Astrocyte of the cerebellum (primary cell): ENCODE measurements around the gene ORAI3.

Source experiments
- DNase-seq: peaks from one replicate; pipeline ENCODE4 v3.0.0-alpha.2; 2011; ENCODE audit warnings: low read depth
- H3K4me3 ChIP-seq: 2 replicates; pipeline ENCODE4 v1.5.1; 2011; ENCODE audit warnings: mild to moderate bottlenecking, low read depth, low read length, moderate library complexity
- CTCF ChIP-seq: IDR thresholded peaks from 2 replicates; pipeline ENCODE4 v1.5.1; 2012; ENCODE audit warnings: low read length, low read depth, moderate library complexity, mild to moderate bottlenecking; ENCODE audit errors: missing control alignments
- in situ Hi-C: cut with HindIII; loops from 2 replicates; pipeline ENCODE4 v1.10.0; 2017; ENCODE audit warnings: low sequenced_read_pairs

The ORAI3 gene

DNA sequence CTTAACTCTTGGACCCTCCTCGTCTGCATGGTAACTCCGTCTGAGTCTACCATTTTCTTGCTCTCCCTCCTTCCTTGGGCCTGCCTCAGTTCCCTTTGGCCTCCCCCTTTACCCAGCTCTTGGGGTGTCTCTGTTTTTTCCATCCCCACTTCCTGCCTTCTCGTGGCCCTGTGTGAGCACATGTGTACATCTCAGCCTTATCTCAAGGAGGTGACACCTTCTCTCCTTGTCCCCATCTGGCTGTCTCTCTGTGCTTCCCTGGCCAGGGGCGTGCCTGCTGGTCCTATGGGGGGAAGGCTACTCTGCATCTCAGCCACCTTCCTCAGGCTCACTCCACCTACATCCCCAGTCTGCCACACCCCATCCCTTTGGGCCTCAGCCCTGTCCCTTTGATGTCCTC is 45.9 kb upstream of the ORAI3 start:
- no peak overlapping the region for H3K4me3 ChIP-seq
- DNase-seq: no peak
- TF ChIP-seq CTCF: no peak
- in situ Hi-C loops: no loop called here

GRCh38 chr16:30903596-30903995 is 45.3 kb upstream of the ORAI3 start:
- H3K4me3 ChIP-seq: no peak overlapping the region
- no peak for TF ChIP-seq CTCF
- in situ Hi-C loops: no loop called here
- no peak for DNase-seq

- in situ Hi-C loops: no loop called here
- DNase-seq: no peak
- TF ChIP-seq CTCF: no peak
- no peak overlapping the region for H3K4me3 ChIP-seq
Measured at GRCh38 chr16:30904114-30904780, 44.6 kb upstream of the ORAI3 start.

DNA sequence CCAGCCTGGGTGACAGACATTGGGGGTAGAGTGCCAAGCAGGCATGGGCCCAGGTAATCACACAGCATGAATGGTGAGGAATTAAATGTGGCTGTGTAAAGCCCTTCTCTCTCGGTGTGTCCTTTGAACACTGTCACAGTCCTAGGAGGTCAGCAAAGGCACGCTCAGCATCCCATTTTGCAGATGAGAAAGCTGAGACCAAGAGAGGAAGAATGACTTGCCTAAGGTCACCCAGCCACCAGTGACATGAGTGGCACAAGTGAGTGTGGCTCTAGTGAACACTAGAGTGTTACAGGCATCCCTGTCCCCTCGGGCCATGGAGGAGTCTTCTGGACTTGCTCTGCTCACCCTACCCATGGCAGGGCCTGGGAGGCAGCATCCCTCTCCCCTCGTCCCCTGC is 41.8 kb upstream of the ORAI3 start:
- no peak for TF ChIP-seq CTCF
- no peak for DNase-seq
- in situ Hi-C loops: no loop called here
- H3K4me3 ChIP-seq: no peak overlapping the region

DNA sequence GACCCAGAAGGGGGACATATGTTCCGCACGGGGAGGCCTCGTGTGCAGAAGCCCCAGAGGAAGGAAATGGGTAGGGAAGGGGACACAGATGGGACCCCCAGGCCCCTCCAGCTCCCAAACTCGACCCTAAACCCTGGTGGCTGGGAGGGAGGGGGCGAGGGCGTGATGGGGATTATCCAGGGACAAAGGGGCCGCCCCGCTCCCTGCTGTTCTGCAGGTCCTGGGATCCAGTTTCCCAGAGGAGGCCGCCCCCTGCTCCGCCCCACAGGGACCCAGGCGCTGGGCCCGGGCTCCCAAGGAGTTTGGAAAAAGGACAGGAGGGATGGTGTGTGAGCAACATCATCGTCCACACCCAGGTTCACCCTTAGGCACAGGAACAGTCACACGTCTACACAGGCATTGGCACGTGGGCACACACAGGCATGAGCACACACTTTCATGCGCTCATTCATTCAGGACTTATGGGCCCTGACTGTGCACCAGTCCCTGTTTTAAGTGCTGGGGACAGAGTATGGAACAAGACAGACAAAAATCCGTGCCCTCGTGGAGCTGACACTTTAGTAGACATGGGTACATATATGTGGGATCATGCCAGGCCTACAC is 38.3 kb upstream of the ORAI3 start:
- no peak for DNase-seq
- in situ Hi-C loops: no loop called here
- no peak for TF ChIP-seq CTCF
- no peak overlapping the region for H3K4me3 ChIP-seq

DNA sequence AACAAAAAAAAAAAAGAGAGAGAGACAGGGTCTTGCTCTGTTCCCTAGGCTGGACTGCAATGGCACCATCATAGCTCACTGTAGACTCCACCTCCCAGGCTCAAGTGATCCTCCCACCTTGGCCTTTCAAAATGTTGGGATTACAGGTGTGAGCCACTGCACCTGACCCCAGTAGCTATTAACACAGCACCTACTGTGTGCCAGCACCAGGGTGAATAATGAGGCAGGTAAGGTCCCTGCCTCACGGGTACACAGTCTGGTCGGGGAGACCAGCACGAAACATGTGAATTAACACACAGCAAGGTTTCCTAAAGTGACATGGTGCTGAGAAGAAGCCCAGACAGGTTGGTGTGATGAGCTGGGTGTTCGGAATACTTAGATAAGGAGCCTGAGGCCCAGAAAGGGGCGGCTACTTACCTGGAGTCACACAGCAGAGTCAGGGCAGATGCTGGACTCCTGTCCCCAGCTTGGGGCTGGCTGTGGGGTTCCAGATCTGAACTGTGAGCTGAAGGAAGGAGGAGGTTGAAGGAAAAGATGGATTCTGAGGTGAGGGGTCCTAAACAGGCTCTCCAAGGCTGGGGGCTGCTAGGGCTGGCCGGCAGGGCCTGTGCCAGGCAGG is 36.0 kb upstream of the ORAI3 start:
- no peak for TF ChIP-seq CTCF
- DNase-seq: no peak
- in situ Hi-C loops: no loop called here
- H3K4me3 ChIP-seq: no peak overlapping the region
